HepG2 (cell line): ENCODE results near the gene RBBP5. TPM values are rescaled to one million over a fixed set of nuclear protein-coding genes. Genes with fewer than 3 reads are reported as not detected.

Source experiments
- ATAC-seq: fragments of 200-7000 bp; cut with Tn5 transposase; 3 replicates; pipeline ENCODE4 v1.9.1; 2020; ENCODE audit warnings: mild to moderate bottlenecking, moderate library complexity
- BruUV-seq: library from RNA; stranded (reverse); fragments of 400-500 nt; replicated peaks from 2 replicates; lab custom pipeline; 2021; lab: Mats Ljungman, UMichigan
- CTCF ChIA-PET: fragments of 300-600 bp; formaldehyde crosslinking; extraction: SDS; loops from one replicate; lab custom pipeline; 2021; ENCODE audit warnings: low total read pairs, inconsistent platforms, low intra/inter-chr PET ratio; lab: Yijun Ruan, JAX
- POLR2A ChIA-PET: fragments of 350-600 bp; sonication (Branson Sonifier 250); formaldehyde crosslinking; loops from one replicate; lab custom pipeline; 2020; ENCODE audit warnings: antibody characterized with exemption, inconsistent platforms; lab: Yijun Ruan, JAX
- DNase-seq: peaks from one replicate; pipeline ENCODE4 v3.0.0-alpha.2; 2015; ENCODE audit warnings: low spot score
- FAIRE-seq: peaks from 3 replicates; lab custom pipeline; 2011; peaks lifted over from hg19 to GRCh38; lab: Jason Lieb, UNC
- H2AFZ ChIP-seq: one replicate; pipeline ENCODE4 v1.6.1; 2011; ENCODE audit warnings: low read length, inconsistent platforms
- H3K27ac ChIP-seq: fragments of 300-600 bp; 3 replicates; pipeline ENCODE4 v1.8.0; 2011; ENCODE audit warnings: mixed run types, mild to moderate bottlenecking, mixed read lengths, low read length, inconsistent platforms; ENCODE audit not compliant: insufficient read depth; ENCODE audit errors: extremely low read length
- H3K27me3 ChIP-seq, 2 experiments: fragments of 200-600 bp in 1 of 2; 2 replicates in 1 of 2; 3 replicates in 1 of 2; pipeline versions ENCODE4 v1.6.0 to v1.8.0; 2011; ENCODE audit warnings: low read length in 2 of 2, mild to moderate bottlenecking in 2 of 2, moderate library complexity in 2 of 2, inconsistent platforms in 1 of 2; ENCODE audit not compliant: insufficient read depth in 2 of 2, control insufficient read depth in 1 of 2
- H3K36me3 ChIP-seq, 2 experiments: fragments of 200-600 bp in 1 of 2; replicated peaks in 1 of 2; 2 replicates in 1 of 2; 3 replicates in 1 of 2; pipeline versions ENCODE4 v1.5.1 to v1.8.0; 2011; ENCODE audit warnings: low read length in 2 of 2, inconsistent platforms in 1 of 2; ENCODE audit not compliant: insufficient read depth in 2 of 2, control insufficient read depth in 1 of 2
- H3K4me1 ChIP-seq: 2 replicates; pipeline ENCODE4 v1.5.1; 2012; ENCODE audit warnings: low read length, inconsistent platforms; ENCODE audit not compliant: insufficient read depth
- H3K4me2 ChIP-seq: 2 replicates; pipeline ENCODE4 v1.6.0; 2011; ENCODE audit warnings: low read depth, low read length, inconsistent platforms
- H3K4me3 ChIP-seq, 3 experiments: fragments of 200-600 bp in 1 of 3; sonication (generic), shearing (Covaris generic) in 1 of 3; replicated peaks in 1 of 3; 2 replicates each; pipeline ENCODE4 v1.5.1; 2011 to 2016; ENCODE audit warnings: low read length in 3 of 3, inconsistent platforms in 2 of 3, low read depth in 2 of 3, mild to moderate bottlenecking in 2 of 3, control low read depth in 1 of 3, mixed read lengths in 1 of 3; ENCODE audit not compliant: insufficient read depth in 1 of 3
- H3K79me2 ChIP-seq: one replicate; pipeline ENCODE4 v1.6.1; 2011; ENCODE audit warnings: low read length, inconsistent platforms; ENCODE audit not compliant: insufficient read depth
- H3K9ac ChIP-seq: 2 replicates; pipeline ENCODE4 v1.6.0; 2011; ENCODE audit warnings: mild to moderate bottlenecking, low read depth, low read length, inconsistent platforms; ENCODE audit not compliant: insufficient read depth
- H3K9me3 ChIP-seq: 2 replicates; pipeline ENCODE4 v1.5.1; 2012; ENCODE audit warnings: mild to moderate bottlenecking, low read length
- H4K20me1 ChIP-seq: 2 replicates; pipeline ENCODE4 v1.6.0; 2011; ENCODE audit warnings: inconsistent platforms, mild to moderate bottlenecking, low read length, moderate library complexity; ENCODE audit not compliant: insufficient read depth
- EP300 ChIP-seq, 3 experiments: sonication (generic) in 1 of 3; formaldehyde crosslinking in 1 of 3; IDR thresholded peaks; 2 replicates each; pipeline versions ENCODE4 v1.5.1 to v1.6.1; 2011 to 2020; ENCODE audit warnings: low read depth in 2 of 3, low read length in 2 of 3, borderline replicate concordance in 1 of 3, improper control_type of control experiment in 1 of 3, mild to moderate bottlenecking in 1 of 3, missing genetic modification reagents in 1 of 3, moderate library complexity in 1 of 3
- HMG20A ChIP-seq: IDR thresholded peaks from 2 replicates; pipeline ENCODE4 v1.6.1; 2016; ENCODE audit warnings: borderline replicate concordance
- HNF4A ChIP-seq: sonication (generic); formaldehyde crosslinking; IDR thresholded peaks from 2 replicates; pipeline ENCODE4 v1.4.0; 2020; ENCODE audit warnings: missing genetic modification reagents
- IKZF5 ChIP-seq: IDR thresholded peaks from 2 replicates; pipeline ENCODE4 v1.6.1; 2018; ENCODE audit warnings: missing genetic modification reagents, mild to moderate bottlenecking, missing compliant biosample characterization
- ISL2 ChIP-seq: sonication (generic); formaldehyde crosslinking; IDR thresholded peaks from 2 replicates; pipeline ENCODE4 v1.5.0; 2020; ENCODE audit warnings: missing genetic modification reagents
- PBX3 ChIP-seq: sonication (generic); formaldehyde crosslinking; IDR thresholded peaks from 2 replicates; pipeline ENCODE4 v1.8.1; 2023; ENCODE audit warnings: missing genetic modification reagents, inconsistent platforms, borderline replicate concordance
- USF2 ChIP-seq, 2 experiments: sonication (generic) in 1 of 2; formaldehyde crosslinking in 1 of 2; IDR thresholded peaks; 2 replicates each; pipeline versions ENCODE4 v1.5.1 to v1.6.1; 2011 to 2020; ENCODE audit warnings: borderline replicate concordance in 1 of 2, low read depth in 1 of 2, low read length in 1 of 2, mild to moderate bottlenecking in 1 of 2, missing genetic modification reagents in 1 of 2, moderate library complexity in 1 of 2
- ZNF496 ChIP-seq: sonication (generic); formaldehyde crosslinking; IDR thresholded peaks from 2 replicates; pipeline ENCODE4 v1.8.1; 2023; ENCODE audit warnings: mild to moderate bottlenecking, moderate library complexity, missing genetic modification reagents; ENCODE audit not compliant: insufficient replicate concordance
- WGBS: methylation state at CpG from one replicate; pipeline ENCODE4 v1.1.6; 2017; ENCODE audit warnings: low lambda C conversion rate; 5-methylcytosine and 5-hydroxymethylcytosine counted together
- in situ Hi-C: cut with HindIII; loops from 2 replicates; pipeline ENCODE4 v1.10.0; 2017; ENCODE audit warnings: low pct_unique_long_range_greater_than_20kb; ENCODE audit not compliant: extremely low pct_ligation_motif_present
- intact Hi-C: fragments of 100-400 bp; cut with micrococcal nuclease; formaldehyde crosslinking; loops from one replicate; pipeline ENCODE4 v1.10.0; 2022; ENCODE audit not compliant: unreplicated experiment
- polyA plus RNA-seq, 8 experiments: library from polyadenylated mRNA; depleted of rRNA in 3 of 8; stranded (reverse) in 7 of 8; unstranded in 1 of 8; fragments of >200 nt; fragmentation: Illumina TruSeq in 4 of 8; extraction: Trizol in 4 of 8; gene quantifications; 2 replicates each; pipeline versions ENCODE4 v1.2.1 to v1.2.3, GENCODE V29; 2011 to 2016; ENCODE audit warnings: low read depth in 4 of 8, missing spikeins in 1 of 8, mixed read lengths in 1 of 8; ENCODE audit not compliant: insufficient read depth in 1 of 8
- total RNA-seq, 5 experiments: library from RNA; depleted of rRNA; stranded (reverse); fragments of >200 nt; fragmentation: Illumina TruSeq; extraction: Trizol; gene quantifications; 2 replicates each; pipeline ENCODE4 v1.2.3, GENCODE V29; 2016; ENCODE audit warnings: low read depth in 1 of 5

RBBP5 gene
- total and polyA plus RNA-seq, 2 of the 13 experiments (the other 11 are each of a cell fraction or from before 2014, with no cell fraction given), result 6.6 to 17.1 TPM

- no peaks in the 10 kb centered on the region for H3K79me2 ChIP-seq
- no peaks in the 10 kb centered on the region for H3K36me3 ChIP-seq
- no TSS peak for BruUV-seq
- ChIA-PET POLR2A (no interaction called here), CTCF (no interaction called here)
- H3K9ac ChIP-seq, result no peak overlapping the region
- no peak for DNase-seq
- H3K27ac ChIP-seq, result no peak overlapping the region
- H2AFZ ChIP-seq, result no peak overlapping the region
- TF ChIP-seq ISL2 (CRISPR knock-in tag) (no peak), PBX3 (no peak), USF2 (IDR thresholded peaks at IDR 0.05; ENCODE audit: low read depth, low read length) (no peak), USF2 (CRISPR knock-in tag; IDR thresholded peaks at IDR 0.05; ENCODE audit: borderline replicate concordance) (no peak), HMG20A (no peak), HNF4A (no peak), EP300 (IDR thresholded peaks at IDR 0.05; ENCODE audit: low read depth in 2 of 2, low read length in 2 of 2) (no peak), EP300 (CRISPR knock-in tag; IDR thresholded peaks at IDR 0.05; ENCODE audit: borderline replicate concordance) (no peak), ZNF496 (CRISPR knock-in tag) (no peak), IKZF5 (CRISPR knock-in tag) (no peak)
- TF ChIP-seq, all 625 proteins: peak for 0
- H4K20me1 ChIP-seq, result no peaks in the 10 kb centered on the region
- peaks cover 1 to 29% of the 10 kb centered on the region in 2 experiments; a peak in 3 of 5 replicates for H3K27me3 ChIP-seq
- no peak overlapping the region for H3K4me3 ChIP-seq
- FAIRE-seq, result no peak
- no peaks in the 10 kb centered on the region for H3K9me3 ChIP-seq
- WGBS, result 3% methylated on average over 3 of the region's 4 CpGs
- in situ Hi-C loops, result no loop called here
- H3K4me2 ChIP-seq, result no peak overlapping the region
- ATAC-seq, result no peak
- intact Hi-C loops, result no loop called here
- H3K4me1 ChIP-seq, result 0 out of 2 replicates have a peak, but pooled peaks cover 11% of the 10 kb centered on the region
Observed at GRCh38 chr1:205041001-205041715, 80.6 kb downstream of the RBBP5 start.
